GM23338 (cell line): ENCODE measurements around the gene PDXK. TPM values are rescaled to one million over a fixed set of nuclear protein-coding genes. Genes with fewer than 3 reads are reported as not detected.

ENCODE experiments used
- ATAC-seq: fragments of 200-7000 bp; cut with Tn5 transposase; 3 replicates; pipeline ENCODE4 v1.9.1; 2020
- DNase-seq: peaks from one replicate; pipeline ENCODE4 v3.0.0-alpha.2; 2015; ENCODE audit warnings: low spot score
- H2AFZ ChIP-seq: fragments of 200-600 bp; sonication (generic); 2 replicates; pipeline ENCODE4 v1.8.0; 2016; ENCODE audit warnings: antibody characterized with exemption, mild to moderate bottlenecking, moderate library complexity
- H3F3A ChIP-seq: fragments of 200-600 bp; sonication (generic); replicated peaks from 2 replicates; pipeline ENCODE4 v1.8.0; 2017; ENCODE audit warnings: antibody characterized with exemption, mixed run types, low read depth
- H3K27ac ChIP-seq: fragments of 200-600 bp; sonication (generic); 2 replicates; pipeline ENCODE4 v1.6.1; 2016; ENCODE audit warnings: low read depth
- H3K27me3 ChIP-seq: fragments of 200-600 bp; sonication (generic); 2 replicates; pipeline ENCODE4 v1.8.0; 2016; ENCODE audit warnings: mild to moderate bottlenecking, mixed run types, moderate library complexity; ENCODE audit not compliant: insufficient read depth
- H3K36me3 ChIP-seq: fragments of 200-600 bp; sonication (generic); 2 replicates; pipeline ENCODE4 v1.8.0; 2016; ENCODE audit warnings: mild to moderate bottlenecking; ENCODE audit not compliant: insufficient read depth
- H3K4me1 ChIP-seq: fragments of 200-600 bp; sonication (generic); 2 replicates; pipeline ENCODE4 v1.8.0; 2016; ENCODE audit warnings: mild to moderate bottlenecking, moderate library complexity; ENCODE audit not compliant: insufficient read depth
- H3K4me2 ChIP-seq: fragments of 200-600 bp; sonication (generic); 2 replicates; pipeline ENCODE4 v1.7.1; 2017; ENCODE audit warnings: mixed run types
- H3K4me3 ChIP-seq: fragments of 200-600 bp; sonication (generic); 2 replicates; pipeline ENCODE4 v1.6.1; 2016; ENCODE audit warnings: mixed run types
- H3K79me2 ChIP-seq: fragments of 200-600 bp; sonication (generic); replicated peaks from 2 replicates; pipeline ENCODE4 v1.8.0; 2017; ENCODE audit warnings: mild to moderate bottlenecking; ENCODE audit not compliant: insufficient read depth
- H3K9me2 ChIP-seq: fragments of 200-600 bp; sonication (generic); 2 replicates; pipeline ENCODE4 v1.8.0; 2017; ENCODE audit not compliant: insufficient read depth
- H4K20me1 ChIP-seq: fragments of 200-600 bp; sonication (generic); replicated peaks from 2 replicates; pipeline ENCODE4 v1.8.0; 2017; ENCODE audit warnings: mild to moderate bottlenecking; ENCODE audit not compliant: insufficient read depth
- H3K27ac Mint-ChIP-seq: 2 replicates; pipeline ENCODE4 v1.8.0; 2020; ENCODE audit warnings: inconsistent platforms, mild to moderate bottlenecking, moderate library complexity, mixed read lengths
- H3K27me3 Mint-ChIP-seq: 3 replicates; pipeline ENCODE4 v1.8.0; 2022; ENCODE audit warnings: low read depth, mild to moderate bottlenecking, moderate library complexity, mixed read lengths, inconsistent platforms; ENCODE audit not compliant: insufficient read depth, poor library complexity
- H3K36me3 Mint-ChIP-seq: 3 replicates; pipeline ENCODE4 v1.8.0; 2021; ENCODE audit warnings: low read depth, mild to moderate bottlenecking, inconsistent platforms, moderate library complexity, mixed read lengths
- H3K4me1 Mint-ChIP-seq: 3 replicates; pipeline ENCODE4 v1.8.0; 2020; ENCODE audit warnings: mild to moderate bottlenecking, inconsistent platforms, mixed read lengths
- H3K4me3 Mint-ChIP-seq: 3 replicates; pipeline ENCODE4 v1.8.0; 2021; ENCODE audit warnings: moderate library complexity, mild to moderate bottlenecking, inconsistent platforms, mixed read lengths
- H3K9me3 Mint-ChIP-seq: 3 replicates; pipeline ENCODE4 v1.8.0; 2020; ENCODE audit warnings: moderate library complexity, mild to moderate bottlenecking, inconsistent platforms, mixed read lengths
- CREB1 ChIP-seq: fragments of 250-450 bp; sonication (Bioruptor Pico); IDR thresholded peaks from 2 replicates; pipeline ENCODE4 v1.5.0; 2020; ENCODE audit warnings: low read depth, mild to moderate bottlenecking, moderate library complexity
- CTCF ChIP-seq, 2 experiments: fragments of 200-600 bp in 1 of 2; sonication (generic) in 1 of 2; conservative IDR thresholded peaks; 2 replicates each; pipeline versions ENCODE4 v1.5.1 to v1.6.1; 2016 to 2017; ENCODE audit warnings: antibody characterized with exemption in 2 of 2, low read depth in 2 of 2, mild to moderate bottlenecking in 2 of 2, moderate library complexity in 1 of 2
- EZH2 ChIP-seq: fragments of 200-600 bp; sonication (generic); IDR thresholded peaks from one replicate; pipeline ENCODE4 v1.8.0; 2017; ENCODE audit warnings: antibody characterized with exemption, mild to moderate bottlenecking, low read depth; ENCODE audit not compliant: unreplicated experiment
- EZH2phosphoT487 ChIP-seq: fragments of 200-600 bp; sonication (generic); IDR thresholded peaks from one replicate; pipeline ENCODE4 v1.8.1; 2018; ENCODE audit warnings: antibody characterized with exemption; ENCODE audit not compliant: unreplicated experiment
- JUNB ChIP-seq: IDR thresholded peaks from one replicate; pipeline ENCODE4 v1.6.1; 2016; ENCODE audit warnings: antibody characterized with exemption; ENCODE audit not compliant: unreplicated experiment
- NANOG ChIP-seq: IDR thresholded peaks from 2 replicates; pipeline ENCODE4 v1.6.1; 2016; ENCODE audit warnings: antibody characterized with exemption, borderline replicate concordance
- POLR2AphosphoS5 ChIP-seq: IDR thresholded peaks from 2 replicates; pipeline ENCODE4 v1.6.1; 2016; ENCODE audit warnings: antibody characterized with exemption, low read depth
- REST ChIP-seq: IDR thresholded peaks from one replicate; pipeline ENCODE4 v1.6.1; 2018; ENCODE audit warnings: antibody characterized with exemption; ENCODE audit not compliant: unreplicated experiment
- ZNF114 ChIP-seq: fragments of 250-450 bp; sonication (Bioruptor Pico); IDR thresholded peaks from 2 replicates; pipeline ENCODE4 v1.5.0; 2020; ENCODE audit warnings: mild to moderate bottlenecking, moderate library complexity
- ZNF331 ChIP-seq: fragments of 250-450 bp; sonication (Bioruptor Pico); IDR thresholded peaks from 2 replicates; pipeline ENCODE4 v1.5.0; 2020; ENCODE audit warnings: low read depth, mild to moderate bottlenecking, moderate library complexity
- ZNF462 ChIP-seq: fragments of 250-450 bp; sonication (Bioruptor Pico); IDR thresholded peaks from 2 replicates; pipeline ENCODE4 v1.5.0; 2020; ENCODE audit warnings: mild to moderate bottlenecking, moderate library complexity
- polyA plus RNA-seq: library from polyadenylated mRNA; unstranded; fragments of >200 nt; fragmentation: Nextera tagmentation; extraction: Ambion mirVana; gene quantifications from 2 replicates; pipeline ENCODE4 v1.2.1, GENCODE V29; 2016
- total RNA-seq: library from RNA; depleted of rRNA; stranded (reverse); fragments of >200 nt; shearing (Covaris generic); gene quantifications from 2 replicates; pipeline ENCODE4 v1.2.3, GENCODE V29; 2014

Gene PDXK
- total and polyA plus RNA-seq, 2 experiments from 2014 or later, result 53.2 to 66.3 TPM

- no peak for TF ChIP-seq CTCF (conservative IDR thresholded peaks at IDR 0.05; ENCODE audit: low read depth in 2 of 2)
- no peak for TF ChIP-seq ZNF114 (CRISPR knock-in tag)
- no peak for TF ChIP-seq EZH2phosphoT487
Measured at GRCh38 chr21:43794857-43795256, 75.9 kb downstream of the PDXK start (continued).

- H3K27me3 ChIP-seq, result no peaks in the 10 kb centered on the region
- no peak overlapping the region for H3K4me3 Mint-ChIP-seq
- peaks cover 23% of the 10 kb centered on the region for H3K79me2 ChIP-seq
- H3K36me3 ChIP-seq, result peaks cover 34% of the 10 kb centered on the region
- H3K36me3 Mint-ChIP-seq, result peaks cover 97% of the 10 kb centered on the region
- no peak overlapping the region for H3K4me2 ChIP-seq
- no peaks in the 10 kb centered on the region for H3K9me3 Mint-ChIP-seq
- H3K4me3 ChIP-seq, result no peak overlapping the region
- no peaks in the 10 kb centered on the region for H3K9me2 ChIP-seq
- no peak overlapping the region for H3K27ac ChIP-seq
- H4K20me1 ChIP-seq, result peaks cover 4% of the 10 kb centered on the region
- H2AFZ ChIP-seq, result no peak overlapping the region
- 0 out of 2 replicates have a peak, but pooled peaks cover 3% of the 10 kb centered on the region for H3F3A ChIP-seq
- no peak overlapping the region for H3K27ac Mint-ChIP-seq
- no peaks in the 10 kb centered on the region for H3K4me1 Mint-ChIP-seq
- no peak for DNase-seq
- H3K4me1 ChIP-seq, result no peaks in the 10 kb centered on the region
- ATAC-seq, result no peak
- H3K27me3 Mint-ChIP-seq, result peaks cover 17% of the 10 kb centered on the region
- TF ChIP-seq ZNF114 (CRISPR knock-in tag) (no peak), REST (no peak), ZNF462 (CRISPR knock-in tag) (no peak), CTCF (conservative IDR thresholded peaks at IDR 0.05; ENCODE audit: low read depth in 2 of 2) (no peak), ZNF331 (no peak), NANOG (no peak), JUNB (no peak), CREB1 (CRISPR knock-in tag) (no peak), EZH2 (no peak), EZH2phosphoT487 (no peak), POLR2AphosphoS5 (no peak)
Measured at GRCh38 chr21:43797415-43797814, 78.5 kb downstream of the PDXK start.
